NCI-H2227 (cell line): ENCODE measurements around the gene ARL8A.
"Not testable (repeated sequence)": the region's sequence is repeated elsewhere in the genome, so short reads cannot be mapped to it uniquely, and the experiment has no call there.

Experiments
- DNase-seq: peaks from one replicate; lab custom pipeline; 2025; ENCODE audit not compliant: unreplicated experiment; lab: John Stamatoyannopoulos, UW

ARL8A gene

DNA sequence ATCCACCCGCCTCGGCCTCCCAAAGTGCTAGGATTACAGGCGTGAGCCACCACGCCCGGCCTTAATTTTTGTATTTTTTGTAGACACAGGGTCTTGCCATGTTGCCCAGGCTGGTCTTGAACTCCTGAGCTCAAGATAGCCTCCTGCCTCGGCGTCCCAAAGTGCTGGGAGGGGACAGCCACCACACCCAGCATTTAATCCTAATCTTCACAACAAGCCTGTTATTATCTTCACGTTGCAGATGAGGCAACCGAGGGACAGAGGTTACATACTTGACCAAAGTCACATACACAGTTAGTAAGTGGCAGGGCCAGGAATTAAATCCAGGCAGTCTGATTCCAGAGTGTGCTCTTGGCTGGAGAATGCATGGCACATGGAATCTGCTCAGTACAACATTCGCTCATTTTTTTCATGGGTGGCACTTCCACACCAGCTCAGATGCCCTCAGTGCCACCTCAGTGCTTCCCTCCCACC lies 26.6 kb downstream of the ARL8A start:
- no peak for DNase-seq

- DNase-seq: no peak
Measured at GRCh38 chr1:202116287-202116686, 28.2 kb downstream of the ARL8A start.

DNA sequence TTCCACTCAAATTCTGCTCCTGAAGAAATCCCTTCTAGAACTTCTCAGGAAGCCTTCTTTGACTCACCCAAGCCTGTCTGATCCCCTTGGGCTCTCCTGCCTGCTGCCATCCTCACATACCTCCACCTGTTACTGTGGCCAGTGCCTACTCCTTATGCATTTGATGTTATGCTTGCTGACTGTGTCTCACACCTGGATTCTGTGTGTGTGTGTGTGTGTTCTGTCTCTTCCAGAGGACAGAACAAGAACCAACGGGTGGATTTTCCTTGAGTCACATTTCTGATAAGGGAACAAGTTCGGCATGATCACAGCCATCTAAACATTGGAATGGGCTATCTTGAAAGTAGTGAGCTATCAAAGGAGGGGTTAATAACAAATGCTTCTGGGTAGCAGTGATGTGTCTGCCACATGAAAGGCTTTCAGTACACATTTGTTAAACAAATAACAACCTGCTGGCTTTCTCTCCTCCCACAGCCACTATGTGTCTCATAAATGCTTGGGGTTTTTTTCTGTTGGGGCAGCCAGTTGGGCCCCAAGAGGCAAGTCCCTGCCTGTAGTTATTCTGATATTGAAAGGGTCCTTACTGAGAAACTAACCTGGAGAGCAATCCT lies 30.7 kb downstream of the ARL8A start:
- no peak for DNase-seq

- DNase-seq: no peak
Measured at GRCh38 chr1:202112859-202113689, 31.5 kb downstream of the ARL8A start.

DNA sequence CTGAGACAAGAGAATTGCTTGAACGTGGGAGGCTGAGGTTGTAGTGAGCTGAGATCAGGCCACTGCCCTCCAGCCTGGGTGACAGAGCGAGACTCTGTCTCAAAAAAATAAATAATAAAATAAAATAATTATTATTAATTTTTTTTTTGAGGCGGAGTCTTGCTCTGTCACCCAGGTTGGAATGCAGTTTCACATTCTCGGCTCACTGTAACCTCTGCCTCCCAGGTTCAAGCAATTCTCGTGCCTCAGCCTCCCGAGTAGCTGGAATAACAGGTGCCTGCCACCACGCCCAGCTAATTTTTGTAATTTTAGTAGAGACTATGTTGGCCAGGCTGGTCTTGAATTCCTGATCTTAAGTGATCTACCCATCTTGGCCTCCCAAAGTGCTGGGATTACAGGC lies 32.9 kb downstream of the ARL8A start:
- not testable (repeated sequence) for DNase-seq

- DNase-seq: no peak
Measured at GRCh38 chr1:202110977-202111376, 33.6 kb downstream of the ARL8A start.

- DNase-seq: peak; percentile 61
Measured at GRCh38 chr1:202107801-202108731, 36.5 kb downstream of the ARL8A start.

DNA sequence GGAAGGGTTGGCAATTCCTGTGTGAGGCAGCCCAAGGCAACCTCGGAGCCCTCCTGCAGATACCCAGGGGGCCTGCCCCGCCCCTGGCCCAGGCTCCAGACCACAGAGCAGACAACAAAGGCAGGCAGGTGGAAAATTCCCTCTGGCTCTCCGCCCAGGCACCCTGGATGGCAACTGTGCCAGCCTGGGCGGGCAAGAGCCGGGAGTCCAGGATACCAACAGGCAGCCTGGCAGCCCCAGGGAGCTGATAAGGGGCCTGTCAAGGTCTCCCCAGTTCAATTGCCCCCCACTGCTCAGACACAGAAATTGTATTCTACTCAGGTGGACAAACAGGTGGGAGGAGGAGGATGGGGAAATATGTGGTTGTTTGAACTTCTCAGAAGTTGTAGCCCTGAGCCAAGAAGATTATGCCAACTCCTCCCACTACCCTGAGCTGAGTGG lies 37.2 kb downstream of the ARL8A start:
- DNase-seq: no peak

DNA sequence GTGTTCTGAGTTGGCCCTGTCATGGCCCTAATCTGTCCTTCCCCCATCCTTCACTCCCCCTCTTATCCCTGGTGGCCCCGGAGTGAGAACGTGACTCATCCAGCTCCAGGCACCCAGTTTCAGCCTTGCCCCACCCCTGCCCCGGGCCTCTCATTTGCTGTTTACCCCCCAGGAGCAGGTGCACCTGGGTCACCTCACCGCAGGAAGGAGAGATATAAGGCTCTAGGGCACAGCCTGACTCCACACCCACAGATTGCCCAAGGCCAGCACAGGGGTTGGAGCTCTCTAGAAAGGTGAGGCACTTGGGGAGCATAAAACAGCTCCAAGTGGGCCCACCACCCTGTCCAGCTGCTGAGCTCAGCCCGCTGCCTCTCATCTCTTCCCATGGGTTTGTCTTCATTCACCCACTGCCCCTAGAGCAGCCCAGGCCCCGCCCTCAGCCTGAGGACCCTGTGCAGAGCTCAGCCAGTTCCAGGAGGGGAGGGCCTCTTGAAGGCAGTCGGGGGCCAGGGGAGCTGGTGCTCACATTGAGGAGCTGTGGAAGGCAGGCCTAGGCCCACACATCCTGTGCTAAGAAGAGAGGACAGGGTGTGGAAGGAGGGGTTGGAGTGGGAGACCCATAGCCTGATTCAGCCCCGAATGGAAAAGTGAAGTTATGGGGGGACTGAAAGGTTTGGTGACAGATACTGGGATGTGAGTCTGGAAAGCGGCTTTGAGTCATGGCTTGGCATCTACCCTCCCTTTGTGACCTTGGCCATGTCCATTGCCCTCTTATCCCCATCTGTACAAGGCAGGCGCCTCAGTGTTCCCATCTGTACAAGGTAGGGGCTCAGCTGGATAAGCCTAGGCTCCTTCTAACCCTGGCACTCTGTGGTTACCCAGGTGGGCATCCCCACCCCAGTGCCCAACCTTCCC lies 37.9 kb downstream of the ARL8A start:
- no peak for DNase-seq

DNA sequence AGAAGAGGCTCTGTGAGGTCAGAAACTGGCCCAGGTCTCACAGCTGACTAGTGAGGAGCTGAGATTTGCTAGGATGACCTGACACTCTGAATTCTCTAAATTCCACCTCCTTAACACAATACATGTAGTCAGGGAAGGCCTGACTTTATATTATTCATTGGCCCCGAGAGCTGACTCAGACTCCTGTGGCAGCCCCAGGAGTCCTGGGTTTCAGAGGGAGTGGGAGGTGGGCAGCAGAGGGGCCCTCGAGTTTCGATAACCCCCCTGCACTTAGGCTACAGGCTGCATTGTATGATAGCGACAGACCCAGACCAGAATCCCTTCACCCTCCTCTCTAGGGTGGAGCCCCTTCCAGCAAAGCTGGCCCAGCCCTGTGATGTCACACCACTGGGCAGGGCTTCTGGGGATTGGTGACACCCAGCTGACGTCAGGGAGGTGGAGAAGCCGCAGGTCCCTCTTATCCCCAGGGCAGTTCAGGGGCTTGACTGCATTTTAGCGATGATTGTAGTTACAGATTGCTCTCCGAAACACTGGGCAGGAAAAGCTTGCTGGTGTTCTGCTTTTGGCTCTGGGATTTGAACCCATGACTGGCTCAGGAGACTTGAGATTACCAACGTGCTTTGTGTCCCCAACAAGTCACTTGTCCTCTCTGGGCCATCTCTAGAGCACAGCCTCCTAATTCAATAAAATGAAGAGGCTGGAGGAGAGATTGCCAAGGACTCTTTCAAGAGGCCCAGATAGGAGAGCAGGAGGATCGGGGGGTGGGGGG lies 38.8 kb downstream of the ARL8A start:
- DNase-seq: no peak

DNA sequence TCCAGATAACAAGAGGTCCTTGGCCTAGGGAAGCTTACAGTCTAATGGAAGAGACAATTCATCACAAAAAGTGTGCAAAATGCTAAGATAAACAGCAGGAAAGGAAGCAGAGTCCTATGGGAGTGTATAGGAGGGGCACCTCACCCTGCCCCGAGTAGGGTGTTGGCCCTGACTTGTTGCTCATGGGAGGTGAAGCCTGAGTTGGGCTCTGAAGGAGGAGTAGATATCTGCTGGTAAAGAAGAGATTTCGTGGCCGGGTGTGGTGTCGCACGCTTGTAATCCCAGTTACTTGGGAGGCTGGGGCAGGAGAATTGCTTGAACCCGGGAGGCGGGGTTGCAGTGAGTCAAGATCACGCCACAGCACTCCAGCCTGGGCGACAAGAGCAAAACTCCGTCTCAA lies 40.5 kb downstream of the ARL8A start:
- no peak for DNase-seq

DNA sequence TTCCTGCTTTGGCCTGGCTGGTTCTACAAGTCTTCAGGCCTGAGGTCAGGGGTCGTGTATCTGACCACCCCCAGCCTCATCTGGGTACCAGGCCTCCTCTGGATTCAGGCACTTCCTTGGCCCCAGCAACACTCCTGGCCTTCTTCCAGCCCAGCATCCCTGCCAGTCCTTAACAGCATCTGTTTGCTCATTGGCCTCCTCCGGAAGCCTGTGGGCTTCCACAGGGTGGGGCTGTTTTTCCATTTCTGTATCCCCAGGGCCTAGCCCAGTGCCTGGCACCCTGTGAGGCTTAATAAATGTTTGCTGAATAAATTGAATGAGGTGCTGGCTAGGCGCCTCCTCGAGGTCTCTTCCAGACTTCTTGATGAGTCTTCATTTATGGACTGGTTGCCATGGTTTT lies 43.4 kb downstream of the ARL8A start:
- no peak for DNase-seq

DNA sequence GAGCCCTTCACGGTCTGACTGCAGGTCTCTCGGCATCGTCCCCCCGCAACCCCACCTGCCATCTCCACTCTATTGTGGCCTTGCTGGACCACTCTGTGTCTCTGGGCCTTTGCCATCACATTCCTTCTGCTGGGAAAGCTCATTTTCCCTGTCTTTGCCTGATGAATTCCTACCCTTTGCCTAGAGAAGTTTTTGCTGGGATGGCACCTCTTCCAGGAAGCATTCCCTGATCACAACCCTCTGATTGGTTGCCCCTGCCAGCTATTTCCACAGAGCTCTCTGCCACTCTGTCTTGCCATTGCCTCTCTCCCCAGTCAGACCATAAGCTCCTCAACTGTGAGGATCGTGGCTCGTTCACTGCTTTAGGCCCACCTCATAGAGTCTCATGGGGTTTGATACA lies 50.7 kb downstream of the ARL8A start:
- DNase-seq: no peak

GRCh38 chr1:202090994-202091393 lies 53.5 kb downstream of the ARL8A start:
- DNase-seq: no peak

GRCh38 chr1:202088206-202088605 lies 56.3 kb downstream of the ARL8A start:
- no peak for DNase-seq

DNA sequence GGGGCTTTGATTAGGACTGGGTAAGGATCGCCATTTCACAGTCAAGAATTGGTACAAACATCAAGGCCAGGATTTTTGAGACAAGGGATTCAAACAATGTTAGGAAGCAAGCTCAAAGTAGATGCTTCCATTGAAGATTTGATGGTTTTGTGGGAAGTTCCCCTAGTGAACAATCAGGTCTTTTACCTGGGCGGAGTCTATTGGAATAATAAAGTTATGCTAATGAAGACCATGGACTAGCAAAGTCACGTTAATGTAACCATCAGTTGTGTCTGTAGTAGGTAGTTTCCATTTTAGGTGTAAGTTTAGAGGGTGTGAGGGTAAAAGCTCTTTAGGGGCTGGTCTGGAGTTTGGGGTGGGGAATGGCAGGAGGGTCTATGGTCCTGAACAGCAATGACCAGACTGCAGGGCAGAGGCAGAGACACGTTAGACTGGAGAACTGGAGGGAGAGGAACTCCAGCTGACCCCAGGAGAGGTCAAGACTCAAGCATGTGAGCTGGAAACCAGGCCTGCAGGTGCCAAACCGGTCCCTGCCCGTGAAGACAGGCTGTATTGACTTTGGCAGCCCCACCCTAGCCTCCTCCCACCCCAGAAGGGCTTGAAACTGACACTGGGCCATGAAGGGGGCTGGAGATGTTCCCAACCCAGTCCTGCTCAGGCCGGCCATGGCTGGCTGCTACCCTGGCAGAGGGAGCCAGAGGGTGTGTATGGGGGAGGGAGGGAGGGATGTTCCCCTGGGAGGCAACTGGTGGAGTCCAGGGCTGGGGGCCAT lies 57.8 kb downstream of the ARL8A start:
- DNase-seq: no peak

DNA sequence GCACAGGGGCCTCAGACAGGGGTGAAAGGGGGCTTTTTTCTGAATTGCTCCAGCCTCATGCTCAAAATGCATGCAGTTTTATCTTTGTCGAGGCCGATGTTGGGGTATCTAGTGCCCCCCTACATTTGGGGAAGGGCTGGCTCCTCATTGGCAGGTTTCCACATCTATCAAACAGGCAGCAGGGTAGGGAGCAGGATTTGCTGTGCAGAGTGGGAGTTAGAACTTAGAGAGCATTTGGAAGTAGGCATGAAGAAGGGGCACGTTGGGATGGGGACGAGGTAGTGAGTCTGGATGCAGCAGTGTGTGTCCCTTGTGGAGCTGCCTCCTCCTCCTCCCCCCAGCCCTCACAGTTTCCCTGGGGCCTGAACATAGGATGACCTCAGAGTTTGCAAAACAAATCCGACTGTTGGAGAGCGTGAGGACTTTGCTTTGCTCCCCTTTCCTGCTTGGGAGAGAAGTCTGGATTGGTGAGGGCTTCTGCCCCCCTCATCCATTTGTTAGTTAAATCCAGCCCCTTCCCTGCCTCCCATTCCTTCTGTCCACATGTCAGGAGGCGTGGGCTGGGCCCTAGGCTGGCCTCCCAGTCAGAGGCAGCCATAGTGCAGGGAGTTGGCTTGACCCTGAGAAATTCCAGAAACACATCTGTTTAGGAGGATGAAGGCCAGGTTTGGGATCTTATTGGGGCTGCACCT lies 58.7 kb downstream of the ARL8A start:
- DNase-seq: no peak
